Measurements from ENCODE around the gene NEDD8. TPM values are rescaled to one million over a fixed set of nuclear protein-coding genes. Genes with fewer than 3 reads are reported as not detected.

Gene NEDD8
- total RNA-seq, 1 experiment from 2014 or later: 214 TPM

- H3K23ac ChIP-seq (ENCODE audit: insufficient read length, low read depth, low read length): no peak overlapping the region
- TF ChIP-seq CTCF (conservative IDR thresholded peaks at IDR 0.05): no peak
- no peak overlapping the region for H3K18ac ChIP-seq (ENCODE audit: insufficient read length, low read depth, low read length)
- Mint-ChIP-seq H3K4me3 (no peak overlapping the region), H3K4me1 (peaks cover 19 to 22% of the 10 kb centered on the region in 2 experiments), H3K27ac (peak overlapping the region in 2 of 3 experiments; percentile 75 to 90; a peak in 2 of 7 replicates), H3K9me3 (peaks cover 0 to 6% of the 10 kb centered on the region in 2 experiments), H3K27me3 (ENCODE audit: low read depth) (no peaks in the 10 kb centered on the region), H3K36me3 (ENCODE audit: insufficient read depth in 1 of 3, low read depth in 3 of 3) (peaks cover 45 to 80% (median 73%) of the 10 kb centered on the region in 3 experiments)
- no peaks in the 10 kb centered on the region for H3K79me1 ChIP-seq (ENCODE audit: insufficient read depth, low read depth, low read length, poor library complexity, severe bottlenecking)
- no peak overlapping the region for H3K56ac ChIP-seq (ENCODE audit: insufficient read length, low read depth, low read length)
- no peak overlapping the region for H2BK12ac ChIP-seq (ENCODE audit: insufficient read length, low read depth, low read length)
- no peaks in the 10 kb centered on the region for H3K79me2 ChIP-seq (ENCODE audit: insufficient read depth, low read length)
- H2AK5ac ChIP-seq (ENCODE audit: insufficient read length, low read length): no peak overlapping the region
- H4K20me1 ChIP-seq (ENCODE audit: control insufficient read depth, insufficient read depth, insufficient read length): no peaks in the 10 kb centered on the region
- no CpG with 5 or more reads among the region's 5 CpGs for WGBS (ENCODE audit: extremely low coverage, insufficient read length, low lambda C conversion rate)
- H3T11ph ChIP-seq (ENCODE audit: low read length): no peak overlapping the region
- no peak overlapping the region for H3K14ac ChIP-seq (ENCODE audit: insufficient read depth, low read length)
- H4K8ac ChIP-seq (replicated peaks; ENCODE audit: insufficient read length, low read depth, low read length): no peak overlapping the region
- H3K27ac ChIP-seq (ENCODE audit: insufficient read length, low read depth, low read length): no peak overlapping the region
- no peak overlapping the region for H3K4me2 ChIP-seq (ENCODE audit: insufficient read depth, insufficient read length, low read length)
- H2BK120ac ChIP-seq (ENCODE audit: low read depth, low read length, poor library complexity, severe bottlenecking): no peak overlapping the region
- H4K5ac ChIP-seq (ENCODE audit: insufficient read length, low read depth, low read length): no peak overlapping the region
- no peak overlapping the region for H2BK5ac ChIP-seq (ENCODE audit: insufficient read length, low read length)
- no peaks in the 10 kb centered on the region for H3K9me3 ChIP-seq (ENCODE audit: control insufficient read depth, low read depth, low read length)
- no peak overlapping the region for H3K9ac ChIP-seq (ENCODE audit: extremely low read depth, insufficient read length, low read length)
- H2BK15ac ChIP-seq (ENCODE audit: low read depth, low read length): no peak overlapping the region
- H2AFZ ChIP-seq (ENCODE audit: low read length): no peak overlapping the region
- no peaks in the 10 kb centered on the region for H3K23me2 ChIP-seq (ENCODE audit: insufficient read length, low read depth, low read length, poor library complexity, severe bottlenecking)
- peaks cover 5% of the 10 kb centered on the region; the same call in 1 of the 2 replicates for H3K4me1 ChIP-seq (ENCODE audit: insufficient read depth, low read length)
- no peak overlapping the region for H2BK20ac ChIP-seq (ENCODE audit: low read depth, low read length, poor library complexity, severe bottlenecking)
- H4K91ac ChIP-seq (ENCODE audit: insufficient read length, low read depth, low read length): no peak overlapping the region
- no peak for DNase-seq
- H3K27me3 ChIP-seq (ENCODE audit: insufficient read depth, low read length): no peaks in the 10 kb centered on the region
- H3K4ac ChIP-seq (ENCODE audit: low read depth, low read length): no peak overlapping the region
Measured at GRCh38 chr14:24207104-24207551, 25.0 kb downstream of the NEDD8 start.
